Subcutaneous preadipocyte (primary cell): ENCODE measurements around the gene MAPK8. TPM values are rescaled to one million over a fixed set of nuclear protein-coding genes. Genes with fewer than 3 reads are reported as not detected.

Experiments used
- total RNA-seq: library from RNA; depleted of rRNA; stranded (reverse); fragments of >200 nt; gene quantifications from 2 replicates; pipeline ENCODE4 v1.2.3, GENCODE V29; 2012

Gene MAPK8
- 20.2 and 26.2 TPM in 2 replicates for total RNA-seq

DNA sequence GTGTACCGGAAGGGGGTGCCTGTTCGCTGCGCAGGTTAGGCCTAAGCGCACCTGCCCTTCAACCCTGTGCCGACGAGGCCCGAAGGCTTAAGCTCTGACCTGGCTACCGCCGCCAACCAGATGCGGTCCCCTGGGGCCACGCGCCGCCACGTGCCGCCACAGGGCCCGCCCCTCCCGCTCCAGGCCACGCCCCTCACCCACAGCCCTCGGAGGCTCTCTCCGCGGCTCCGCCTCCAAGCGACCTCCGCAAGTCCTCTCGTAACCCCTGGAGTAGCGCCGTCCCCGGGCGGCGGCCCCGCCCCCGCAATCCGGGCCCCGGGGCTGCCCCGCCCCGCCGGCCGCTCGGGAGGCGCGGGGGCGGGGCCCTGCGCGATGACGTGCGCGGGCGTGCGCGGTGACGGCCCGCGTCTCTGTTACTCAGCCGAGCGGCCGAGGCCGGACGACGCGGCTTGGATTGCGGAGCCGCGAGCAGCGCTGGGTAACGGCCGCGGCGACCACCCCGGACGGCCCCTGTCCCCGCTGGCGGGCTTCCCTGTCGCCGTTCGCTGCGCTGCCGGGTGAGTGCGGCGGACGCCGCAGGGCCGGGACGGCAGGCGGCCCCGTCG, at the start of gene MAPK8:
Gene MAPK8 (plus strand): TSS at position 413 of the 605 bp plus-strand sequence. CDS start 94,984 bp downstream, outside the sequence.

DNA sequence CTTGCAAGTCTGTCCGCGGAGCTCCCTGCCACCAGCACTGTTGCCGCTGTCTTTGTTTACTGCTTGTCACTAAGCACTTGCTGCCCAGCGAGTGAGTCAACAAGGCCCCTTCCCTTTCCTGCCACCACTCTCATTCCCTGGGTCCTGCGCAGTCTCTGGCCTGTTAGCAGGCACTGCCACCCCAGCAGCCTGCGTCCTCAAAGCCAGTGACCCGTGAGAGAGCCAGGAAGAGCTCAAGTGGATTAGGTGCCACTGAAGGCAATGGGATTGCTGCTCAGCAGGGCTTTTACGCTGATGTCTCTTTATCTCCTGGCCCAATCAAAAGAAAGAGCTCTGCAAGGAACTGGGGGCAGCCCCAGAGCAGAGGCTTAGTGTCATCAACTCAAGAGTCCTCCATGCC, 31.8 kb upstream of the MAPK8 start, which contains the start of gene FRMPD2:
Gene FRMPD2 (minus strand): TSS at position 61 of the 400 bp plus-strand sequence. CDS start 129 bp downstream, outside the sequence.

Other genes with a start within 250 kb of the MAPK8 start
- gene FRMPD2, start 32.0 kb upstream of the MAPK8 start, total RNA-seq, result under 0.01 TPM in 1 of 2 replicates, not detected in the other